IPS-18a (cell line): ENCODE results near the gene SOSTDC1.

Experiments used
- H3K27ac ChIP-seq: one replicate; pipeline ENCODE4 v1.5.1; 2013; ENCODE audit warnings: low read length
- H3K27me3 ChIP-seq: one replicate; pipeline ENCODE4 v1.6.1; 2013; ENCODE audit warnings: mild to moderate bottlenecking, low read length; ENCODE audit not compliant: control insufficient read depth, insufficient read depth
- H3K36me3 ChIP-seq: one replicate; pipeline ENCODE4 v1.6.1; 2013; ENCODE audit warnings: low read depth, low read length; ENCODE audit not compliant: control insufficient read depth
- H3K4me1 ChIP-seq: one replicate; pipeline ENCODE4 v1.6.1; 2013; ENCODE audit warnings: low read depth, low read length; ENCODE audit not compliant: control insufficient read depth
- H3K4me3 ChIP-seq: one replicate; pipeline ENCODE4 v1.5.1; 2013; ENCODE audit warnings: low read length
- H3K9ac ChIP-seq: one replicate; pipeline ENCODE4 v1.6.1; 2013; ENCODE audit warnings: mild to moderate bottlenecking, low read length, moderate library complexity
- H3K9me3 ChIP-seq: one replicate; pipeline ENCODE4 v1.6.1; 2013; ENCODE audit warnings: low read depth, low read length; ENCODE audit not compliant: control insufficient read depth

Gene SOSTDC1

GRCh38 chr7:16430133-16430532 is 35.4 kb downstream of the SOSTDC1 start:
- Histone ChIP-seq H3K9me3 (no peaks in the 10 kb centered on the region), H3K36me3 (no peaks in the 10 kb centered on the region), H3K9ac (no peak overlapping the region), H3K4me3 (no peak overlapping the region), H3K4me1 (no peaks in the 10 kb centered on the region), H3K27ac (no peak overlapping the region), H3K27me3 (no peaks in the 10 kb centered on the region)

GRCh38 chr7:16428672-16429071 is 36.9 kb downstream of the SOSTDC1 start:
- Histone ChIP-seq H3K4me3 (no peak overlapping the region), H3K9ac (no peak overlapping the region), H3K4me1 (no peaks in the 10 kb centered on the region), H3K36me3 (no peaks in the 10 kb centered on the region), H3K27me3 (no peaks in the 10 kb centered on the region), H3K9me3 (no peaks in the 10 kb centered on the region), H3K27ac (no peak overlapping the region)

GRCh38 chr7:16428182-16428581 is 37.4 kb downstream of the SOSTDC1 start:
- H3K9me3 ChIP-seq, result no peaks in the 10 kb centered on the region
- no peaks in the 10 kb centered on the region for H3K27me3 ChIP-seq
- H3K27ac ChIP-seq, result no peak overlapping the region
- H3K4me1 ChIP-seq, result no peaks in the 10 kb centered on the region
- no peak overlapping the region for H3K9ac ChIP-seq
- H3K4me3 ChIP-seq, result no peak overlapping the region
- H3K36me3 ChIP-seq, result no peaks in the 10 kb centered on the region

- H3K27me3 ChIP-seq, result peaks cover 21% of the 10 kb centered on the region
- peaks cover 10% of the 10 kb centered on the region for H3K4me1 ChIP-seq
- H3K27ac ChIP-seq, result no peak overlapping the region
- H3K4me3 ChIP-seq, result no peak overlapping the region
- H3K9me3 ChIP-seq, result no peaks in the 10 kb centered on the region
- H3K36me3 ChIP-seq, result no peaks in the 10 kb centered on the region
- H3K9ac ChIP-seq, result no peak overlapping the region
Observed at GRCh38 chr7:16423761-16424160, 41.8 kb downstream of the SOSTDC1 start.

- Histone ChIP-seq H3K4me1 (peaks cover 10% of the 10 kb centered on the region), H3K36me3 (no peaks in the 10 kb centered on the region), H3K9ac (no peak overlapping the region), H3K27ac (no peak overlapping the region), H3K4me3 (no peak overlapping the region), H3K9me3 (no peaks in the 10 kb centered on the region), H3K27me3 (peaks cover 21% of the 10 kb centered on the region)
Observed at GRCh38 chr7:16422917-16423316, 42.6 kb downstream of the SOSTDC1 start.

- Histone ChIP-seq H3K27ac (no peak overlapping the region), H3K4me1 (peaks cover 10% of the 10 kb centered on the region), H3K4me3 (no peak overlapping the region), H3K36me3 (no peaks in the 10 kb centered on the region), H3K9ac (no peak overlapping the region), H3K27me3 (peaks cover 21% of the 10 kb centered on the region), H3K9me3 (no peaks in the 10 kb centered on the region)
Observed at GRCh38 chr7:16422103-16422435, 43.5 kb downstream of the SOSTDC1 start.

GRCh38 chr7:16421333-16422102 is 44.0 kb downstream of the SOSTDC1 start, which contains the start of gene CRPPA:
TSS of gene CRPPA (minus strand) at chr7:16421538. CDS start at chr7:16421322, 216 bp downstream.
- Histone ChIP-seq H3K27me3 (peaks cover 21% of the 10 kb centered on the region), H3K27ac (no peak within 1 kb of the TSS), H3K9ac (peak within 1 kb of the TSS; percentile 59), H3K4me3 (peak within 1 kb of the TSS; percentile 87), H3K36me3 (no peaks in the 10 kb centered on the region), H3K9me3 (no peaks in the 10 kb centered on the region), H3K4me1 (peaks cover 10% of the 10 kb centered on the region)

- no peak overlapping the region for H3K27ac ChIP-seq
- peak overlapping the region; percentile 59 for H3K9ac ChIP-seq
- H3K4me1 ChIP-seq, result peaks cover 10% of the 10 kb centered on the region
- no peaks in the 10 kb centered on the region for H3K9me3 ChIP-seq
- peaks cover 21% of the 10 kb centered on the region for H3K27me3 ChIP-seq
- no peaks in the 10 kb centered on the region for H3K36me3 ChIP-seq
- H3K4me3 ChIP-seq, result peak overlapping the region; percentile 87
Observed at GRCh38 chr7:16420649-16421332, 44.7 kb downstream of the SOSTDC1 start.

- Histone ChIP-seq H3K36me3 (no peaks in the 10 kb centered on the region), H3K9ac (peak overlapping the region; percentile 59), H3K9me3 (no peaks in the 10 kb centered on the region), H3K27me3 (peaks cover 21% of the 10 kb centered on the region), H3K4me1 (peaks cover 10% of the 10 kb centered on the region), H3K27ac (no peak overlapping the region), H3K4me3 (peak overlapping the region; percentile 87)
Observed at GRCh38 chr7:16420329-16420648, 45.2 kb downstream of the SOSTDC1 start.

- Histone ChIP-seq H3K9ac (no peak overlapping the region), H3K4me1 (peaks cover 10% of the 10 kb centered on the region), H3K9me3 (no peaks in the 10 kb centered on the region), H3K4me3 (peak overlapping the region; percentile 87), H3K27me3 (peaks cover 21% of the 10 kb centered on the region), H3K36me3 (no peaks in the 10 kb centered on the region), H3K27ac (no peak overlapping the region)
Observed at GRCh38 chr7:16419859-16420258, 45.7 kb downstream of the SOSTDC1 start.

GRCh38 chr7:16419126-16419525 is 46.4 kb downstream of the SOSTDC1 start:
- Histone ChIP-seq H3K4me1 (peaks cover 10% of the 10 kb centered on the region), H3K4me3 (no peak overlapping the region), H3K36me3 (no peaks in the 10 kb centered on the region), H3K9me3 (no peaks in the 10 kb centered on the region), H3K27me3 (peaks cover 21% of the 10 kb centered on the region), H3K27ac (no peak overlapping the region), H3K9ac (no peak overlapping the region)

GRCh38 chr7:16417906-16418305 is 47.6 kb downstream of the SOSTDC1 start:
- H3K4me1 ChIP-seq, result peaks cover 10% of the 10 kb centered on the region
- H3K9ac ChIP-seq, result no peak overlapping the region
- H3K36me3 ChIP-seq, result no peaks in the 10 kb centered on the region
- H3K27me3 ChIP-seq, result peaks cover 21% of the 10 kb centered on the region
- no peak overlapping the region for H3K4me3 ChIP-seq
- H3K27ac ChIP-seq, result no peak overlapping the region
- no peaks in the 10 kb centered on the region for H3K9me3 ChIP-seq
